ENCODE results near the gene REXO4. TPM values are rescaled to one million over a fixed set of nuclear protein-coding genes. Genes with fewer than 3 reads are reported as not detected.
A peak's percentile ranks its signal among the peaks of the same experiment; 100 is the strongest.

Gene REXO4
- total RNA-seq, 2 donors from 2014 or later = 13.4 to 13.8 TPM

DNA sequence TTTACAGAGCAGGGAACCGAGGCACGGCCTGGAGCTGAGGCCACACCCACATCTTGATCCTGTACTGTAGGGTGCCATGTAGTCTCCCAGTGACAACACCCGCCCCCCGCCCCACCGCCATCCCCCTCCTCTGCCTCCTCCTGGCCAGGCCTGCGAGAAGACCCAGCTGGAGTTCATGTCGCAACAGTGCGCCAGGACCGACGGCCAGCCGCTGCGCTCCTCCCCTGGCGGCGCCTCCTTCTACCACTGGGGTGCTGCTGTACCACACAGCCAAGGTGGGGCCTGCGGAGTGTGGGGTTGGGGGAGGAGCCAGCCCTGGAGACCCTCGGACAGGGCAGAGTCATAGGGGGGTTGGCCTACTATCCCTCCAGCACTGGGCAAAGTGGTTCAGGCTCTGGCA is 18.9 kb upstream of the REXO4 start:
- TF ChIP-seq, protein P1, sequence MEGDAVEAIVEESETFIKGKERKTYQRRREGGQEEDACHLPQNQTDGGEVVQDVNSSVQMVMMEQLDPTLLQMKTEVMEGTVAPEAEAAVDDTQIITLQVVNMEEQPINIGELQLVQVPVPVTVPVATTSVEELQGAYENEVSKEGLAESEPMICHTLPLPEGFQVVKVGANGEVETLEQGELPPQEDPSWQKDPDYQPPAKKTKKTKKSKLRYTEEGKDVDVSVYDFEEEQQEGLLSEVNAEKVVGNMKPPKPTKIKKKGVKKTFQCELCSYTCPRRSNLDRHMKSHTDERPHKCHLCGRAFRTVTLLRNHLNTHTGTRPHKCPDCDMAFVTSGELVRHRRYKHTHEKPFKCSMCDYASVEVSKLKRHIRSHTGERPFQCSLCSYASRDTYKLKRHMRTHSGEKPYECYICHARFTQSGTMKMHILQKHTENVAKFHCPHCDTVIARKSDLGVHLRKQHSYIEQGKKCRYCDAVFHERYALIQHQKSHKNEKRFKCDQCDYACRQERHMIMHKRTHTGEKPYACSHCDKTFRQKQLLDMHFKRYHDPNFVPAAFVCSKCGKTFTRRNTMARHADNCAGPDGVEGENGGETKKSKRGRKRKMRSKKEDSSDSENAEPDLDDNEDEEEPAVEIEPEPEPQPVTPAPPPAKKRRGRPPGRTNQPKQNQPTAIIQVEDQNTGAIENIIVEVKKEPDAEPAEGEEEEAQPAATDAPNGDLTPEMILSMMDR (IDR thresholded peaks at IDR 0.05) = no peak
- DNase-seq (ENCODE audit: low spot score) = no peak
- H3K4me3 ChIP-seq = no peak overlapping the region
- no peaks in the 10 kb centered on the region for H3K4me1 ChIP-seq
- no peaks in the 10 kb centered on the region for H3K9me3 ChIP-seq
- H3K36me3 ChIP-seq = no peaks in the 10 kb centered on the region
- H3K27ac ChIP-seq = no peak overlapping the region
- H3K27me3 ChIP-seq = no peaks in the 10 kb centered on the region

DNA sequence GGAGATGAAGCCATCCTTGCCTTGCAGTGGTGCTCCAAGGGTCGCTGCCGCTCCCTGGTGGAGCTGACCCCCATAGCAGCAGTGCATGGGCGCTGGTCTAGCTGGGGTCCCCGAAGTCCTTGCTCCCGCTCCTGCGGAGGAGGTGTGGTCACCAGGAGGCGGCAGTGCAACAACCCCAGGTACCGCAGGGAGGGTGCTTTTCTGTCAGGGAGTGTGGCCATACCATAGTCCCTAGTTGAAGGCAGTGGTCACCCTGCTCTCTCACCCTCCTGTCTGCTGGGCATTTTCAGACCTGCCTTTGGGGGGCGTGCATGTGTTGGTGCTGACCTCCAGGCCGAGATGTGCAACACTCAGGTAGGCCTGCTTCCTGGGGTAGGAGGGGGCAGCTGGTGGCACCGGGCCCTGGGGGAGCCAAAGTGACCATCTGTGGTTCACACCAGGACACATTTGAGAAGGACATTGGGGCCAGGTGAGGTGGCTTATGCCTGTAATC is 15.6 kb upstream of the REXO4 start:
- Histone ChIP-seq H3K27ac (no peak overlapping the region), H3K4me3 (no peak overlapping the region), H3K9me3 (no peaks in the 10 kb centered on the region), H3K4me1 (peaks cover 0 to 13% of the 10 kb centered on the region in 2 donors), H3K36me3 (no peaks in the 10 kb centered on the region), H3K27me3 (peaks cover 0 to 1% of the 10 kb centered on the region in 2 donors)
- TF ChIP-seq, protein P1 (IDR thresholded peaks at IDR 0.05) = no peak
- DNase-seq (ENCODE audit: low spot score) = no peak

DNA sequence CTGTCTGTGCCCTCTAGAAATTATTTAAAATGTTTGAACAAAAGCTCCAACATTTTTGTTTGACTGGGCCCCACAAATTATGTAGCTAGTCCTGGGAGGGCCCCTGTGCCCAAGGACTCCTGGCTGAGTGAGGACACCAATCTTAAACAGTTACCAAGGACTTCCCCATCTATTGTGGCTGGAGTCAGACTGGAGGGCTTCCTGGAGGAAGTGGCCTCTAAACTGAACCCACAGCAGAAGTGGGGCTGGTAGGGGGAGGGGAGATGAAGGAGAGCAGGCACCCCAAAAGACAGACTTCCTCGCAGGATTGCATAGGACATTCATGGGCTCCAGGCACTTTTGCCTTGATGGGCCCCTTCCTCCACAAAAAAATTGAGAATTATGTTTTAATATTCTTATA is 12.4 kb upstream of the REXO4 start:
- Histone ChIP-seq H3K27ac (no peak overlapping the region), H3K27me3 (peaks cover 0 to 4% of the 10 kb centered on the region in 2 donors), H3K4me3 (no peak overlapping the region), H3K4me1 (peaks cover 0 to 18% of the 10 kb centered on the region in 2 donors), H3K36me3 (no peaks in the 10 kb centered on the region), H3K9me3 (no peaks in the 10 kb centered on the region)
- DNase-seq (ENCODE audit: low spot score) = no peak
- TF ChIP-seq, protein P1 (IDR thresholded peaks at IDR 0.05) = no peak

- no peak for DNase-seq (ENCODE audit: low spot score)
- Histone ChIP-seq H3K27ac (no peak overlapping the region), H3K4me3 (no peak overlapping the region), H3K36me3 (no peaks in the 10 kb centered on the region), H3K27me3 (peaks cover 0 to 4% of the 10 kb centered on the region in 2 donors), H3K4me1 (peaks cover 0 to 18% of the 10 kb centered on the region in 2 donors), H3K9me3 (no peaks in the 10 kb centered on the region)
- TF ChIP-seq, protein P1 (IDR thresholded peaks at IDR 0.05) = peak in 1 of 2 donors; percentile 52
Measured at GRCh38 chr9:133429641-133430161, 11.9 kb upstream of the REXO4 start.

GRCh38 chr9:133429214-133429613 is 11.4 kb upstream of the REXO4 start:
- TF ChIP-seq, protein P1 (IDR thresholded peaks at IDR 0.05) = no peak
- Histone ChIP-seq H3K4me3 (peak overlapping the region in 1 of 2 donors; percentile 44), H3K27me3 (peaks cover 0 to 4% of the 10 kb centered on the region in 2 donors), H3K36me3 (no peaks in the 10 kb centered on the region), H3K4me1 (peaks cover 0 to 18% of the 10 kb centered on the region in 2 donors), H3K9me3 (no peaks in the 10 kb centered on the region), H3K27ac (no peak overlapping the region)
- DNase-seq (ENCODE audit: low spot score) = no peak

DNA sequence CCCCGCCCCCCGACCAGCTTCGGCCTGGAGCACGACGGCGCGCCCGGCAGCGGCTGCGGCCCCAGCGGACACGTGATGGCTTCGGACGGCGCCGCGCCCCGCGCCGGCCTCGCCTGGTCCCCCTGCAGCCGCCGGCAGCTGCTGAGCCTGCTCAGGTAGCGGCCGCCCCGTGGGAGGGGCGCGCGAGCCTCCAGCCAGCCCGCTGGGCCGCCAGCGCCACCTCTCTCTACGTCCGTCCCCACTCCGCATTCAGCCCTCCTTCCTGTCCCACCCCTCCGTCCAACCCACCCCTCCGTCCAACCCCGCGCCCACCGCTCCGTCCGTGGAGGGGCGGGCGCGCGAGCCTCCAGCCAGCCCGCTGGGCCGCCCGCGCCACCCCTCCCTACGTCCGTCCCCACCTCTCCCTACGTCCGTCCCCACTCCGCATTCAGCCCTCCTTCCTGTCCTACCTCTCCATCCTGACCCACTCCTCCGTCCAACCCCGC is 10.8 kb upstream of the REXO4 start:
- TF ChIP-seq, protein P1 (IDR thresholded peaks at IDR 0.05) = no peak
- no peak overlapping the region for H3K27ac ChIP-seq
- H3K9me3 ChIP-seq = no peaks in the 10 kb centered on the region
- peaks cover 0 to 18% of the 10 kb centered on the region in 2 donors for H3K4me1 ChIP-seq
- peaks cover 0 to 4% of the 10 kb centered on the region in 2 donors for H3K27me3 ChIP-seq
- no peaks in the 10 kb centered on the region for H3K36me3 ChIP-seq
- H3K4me3 ChIP-seq = peak overlapping the region in 1 of 2 donors; percentile 44
- no peak for DNase-seq (ENCODE audit: low spot score)
